Left ventricle myocardium inferior (tissue), 1 donor: Measurements from ENCODE around the gene CASS4. TPM values are rescaled to one million over a fixed set of nuclear protein-coding genes. Genes with fewer than 3 reads are reported as not detected.

Experiments used
- DNase-seq: peaks from one replicate; pipeline ENCODE4 v3.0.0-alpha.2; 2020
- H3K27ac ChIP-seq: fragments of 200-600 bp; replicated peaks from 2 replicates; pipeline ENCODE4 v1.8.0; 2021
- H3K27me3 ChIP-seq: fragments of 200-600 bp; 2 replicates; pipeline ENCODE4 v1.8.0; 2021; ENCODE audit warnings: low read depth
- H3K36me3 ChIP-seq: fragments of 200-600 bp; 2 replicates; pipeline ENCODE4 v1.8.0; 2021
- H3K4me1 ChIP-seq: fragments of 200-600 bp; 2 replicates; pipeline ENCODE4 v1.8.0; 2021
- H3K4me3 ChIP-seq: fragments of 200-600 bp; 2 replicates; pipeline ENCODE4 v1.8.0; 2021; ENCODE audit warnings: mild to moderate bottlenecking, moderate library complexity
- H3K9me3 ChIP-seq: fragments of 200-600 bp; replicated peaks from 2 replicates; pipeline ENCODE4 v1.8.0; 2021
- intact Hi-C: fragments of 100-400 bp; cut with micrococcal nuclease; formaldehyde crosslinking; loops from one replicate; pipeline ENCODE4 v1.11.0; 2022
- total RNA-seq: library from RNA; stranded (reverse); fragmentation: NEBNext Ultra II Directional; extraction: Animal tissue kit (Norgen Biotek cat#: 25700); gene quantifications from one replicate; pipeline ENCODE4 v1.2.1, GENCODE V29; 2021
- TF ChIP-seq, protein P1 (sequence below): fragments of 200-600 bp; IDR thresholded peaks from 2 replicates; pipeline ENCODE4 v1.8.0; 2021; ENCODE audit warnings: antibody characterized with exemption, mild to moderate bottlenecking, borderline replicate concordance
- donor health status: DM: no; HTN: yes; CAD: no; lungs with severe emphysema.

The CASS4 gene
- total RNA-seq, 1 donor from 2014 or later: 0.47 TPM

DNA sequence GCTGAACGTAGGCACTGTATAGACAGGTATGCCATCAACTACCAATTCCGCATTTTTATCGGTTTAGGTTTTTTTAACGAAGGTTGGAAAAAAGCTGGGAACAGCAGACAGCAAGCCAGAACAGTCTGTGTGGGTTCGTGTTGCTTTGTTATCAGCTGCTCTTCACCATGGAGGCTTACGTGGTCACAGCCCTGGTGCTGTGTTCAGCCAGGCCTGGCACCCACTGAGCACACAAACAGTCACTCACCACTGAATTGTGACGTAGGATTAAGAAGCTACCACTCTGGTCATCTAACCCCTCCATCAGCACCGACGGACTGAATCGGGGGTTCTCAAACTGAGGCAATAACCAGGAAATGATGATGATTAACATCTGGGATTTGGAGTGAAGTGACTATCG, 40.1 kb upstream of the CASS4 start:
- H3K4me3 ChIP-seq: no peak overlapping the region
- H3K36me3 ChIP-seq: peaks cover 33% of the 10 kb centered on the region
- DNase-seq: no peak
- H3K9me3 ChIP-seq: no peaks in the 10 kb centered on the region
- H3K27ac ChIP-seq: no peak overlapping the region
- TF ChIP-seq, protein P1, sequence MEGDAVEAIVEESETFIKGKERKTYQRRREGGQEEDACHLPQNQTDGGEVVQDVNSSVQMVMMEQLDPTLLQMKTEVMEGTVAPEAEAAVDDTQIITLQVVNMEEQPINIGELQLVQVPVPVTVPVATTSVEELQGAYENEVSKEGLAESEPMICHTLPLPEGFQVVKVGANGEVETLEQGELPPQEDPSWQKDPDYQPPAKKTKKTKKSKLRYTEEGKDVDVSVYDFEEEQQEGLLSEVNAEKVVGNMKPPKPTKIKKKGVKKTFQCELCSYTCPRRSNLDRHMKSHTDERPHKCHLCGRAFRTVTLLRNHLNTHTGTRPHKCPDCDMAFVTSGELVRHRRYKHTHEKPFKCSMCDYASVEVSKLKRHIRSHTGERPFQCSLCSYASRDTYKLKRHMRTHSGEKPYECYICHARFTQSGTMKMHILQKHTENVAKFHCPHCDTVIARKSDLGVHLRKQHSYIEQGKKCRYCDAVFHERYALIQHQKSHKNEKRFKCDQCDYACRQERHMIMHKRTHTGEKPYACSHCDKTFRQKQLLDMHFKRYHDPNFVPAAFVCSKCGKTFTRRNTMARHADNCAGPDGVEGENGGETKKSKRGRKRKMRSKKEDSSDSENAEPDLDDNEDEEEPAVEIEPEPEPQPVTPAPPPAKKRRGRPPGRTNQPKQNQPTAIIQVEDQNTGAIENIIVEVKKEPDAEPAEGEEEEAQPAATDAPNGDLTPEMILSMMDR: no peak
- H3K27me3 ChIP-seq: no peaks in the 10 kb centered on the region
- intact Hi-C loops: no loop called here
- H3K4me1 ChIP-seq: peaks cover 5% of the 10 kb centered on the region

DNA sequence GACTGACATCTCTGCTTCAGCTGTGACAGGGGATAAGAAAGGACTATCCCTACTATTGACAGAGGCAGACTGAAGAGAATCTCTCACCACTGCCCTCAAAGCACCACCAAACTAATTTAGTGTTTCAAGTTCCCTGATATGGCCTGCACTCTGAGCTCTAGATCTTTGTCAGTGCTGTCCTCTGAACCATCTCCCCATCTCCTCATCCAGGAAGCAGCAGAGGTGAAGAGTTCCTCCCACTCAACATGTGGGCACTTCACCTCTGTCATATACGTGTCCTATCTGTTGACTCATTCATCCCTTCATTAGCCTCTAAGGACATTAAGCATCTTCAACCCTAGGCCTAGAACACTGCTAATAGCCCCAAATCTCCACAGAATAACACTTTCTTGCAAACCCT, 39.2 kb upstream of the CASS4 start:
- TF ChIP-seq, protein P1: no peak
- intact Hi-C loops: no loop called here
- no peaks in the 10 kb centered on the region for H3K27me3 ChIP-seq
- DNase-seq: no peak
- no peak overlapping the region for H3K4me3 ChIP-seq
- no peak overlapping the region for H3K27ac ChIP-seq
- no peaks in the 10 kb centered on the region for H3K9me3 ChIP-seq
- H3K36me3 ChIP-seq: peaks cover 25% of the 10 kb centered on the region
- peaks cover 5% of the 10 kb centered on the region for H3K4me1 ChIP-seq

DNA sequence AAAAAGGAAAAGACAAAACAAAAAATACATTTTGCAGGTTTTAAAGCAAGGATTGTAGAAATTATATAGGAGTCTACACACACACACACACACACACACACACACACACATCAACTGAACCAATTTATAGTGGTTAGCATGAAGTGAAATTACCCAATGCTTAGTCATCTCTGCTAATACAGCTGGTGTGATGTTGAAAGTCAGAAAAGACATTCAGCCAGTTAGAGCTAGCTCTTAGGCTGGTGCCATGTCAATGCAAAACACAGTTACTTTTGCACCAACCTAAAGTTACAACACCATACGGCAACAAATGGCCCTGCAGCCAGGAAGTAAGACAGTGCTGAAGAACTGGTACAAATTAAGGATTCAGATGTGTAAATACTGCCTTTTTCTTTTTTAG, 38.1 kb upstream of the CASS4 start:
- Histone ChIP-seq H3K27me3 (no peaks in the 10 kb centered on the region), H3K27ac (no peak overlapping the region), H3K9me3 (no peaks in the 10 kb centered on the region), H3K4me1 (no peaks in the 10 kb centered on the region), H3K36me3 (peaks cover 14% of the 10 kb centered on the region), H3K4me3 (no peak overlapping the region)
- intact Hi-C loops: no loop called here
- TF ChIP-seq, protein P1: no peak
- DNase-seq: no peak

DNA sequence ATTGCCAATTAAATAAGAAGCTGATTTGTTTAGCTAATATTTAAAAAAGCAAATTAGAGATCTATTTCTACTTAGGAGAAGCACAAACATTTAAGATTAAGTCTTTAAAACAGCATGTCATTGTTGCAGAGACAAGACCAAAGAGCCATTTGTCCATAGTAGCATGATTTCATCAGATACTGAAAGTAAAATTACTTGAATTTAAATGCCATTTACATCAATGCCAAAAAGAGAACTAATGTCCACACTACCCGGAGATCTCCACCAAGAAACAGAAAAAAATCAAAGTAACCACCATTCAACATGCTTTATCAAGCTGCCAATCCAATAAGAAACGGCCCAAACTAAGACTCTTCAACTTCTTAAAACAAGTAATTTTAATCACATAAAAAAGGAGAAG, 35.7 kb upstream of the CASS4 start:
- no peak overlapping the region for H3K4me3 ChIP-seq
- intact Hi-C loops: no loop called here
- H3K9me3 ChIP-seq: no peaks in the 10 kb centered on the region
- no peak overlapping the region for H3K27ac ChIP-seq
- TF ChIP-seq, protein P1: no peak
- no peaks in the 10 kb centered on the region for H3K36me3 ChIP-seq
- H3K4me1 ChIP-seq: peaks cover 5% of the 10 kb centered on the region
- DNase-seq: no peak
- H3K27me3 ChIP-seq: no peaks in the 10 kb centered on the region

DNA sequence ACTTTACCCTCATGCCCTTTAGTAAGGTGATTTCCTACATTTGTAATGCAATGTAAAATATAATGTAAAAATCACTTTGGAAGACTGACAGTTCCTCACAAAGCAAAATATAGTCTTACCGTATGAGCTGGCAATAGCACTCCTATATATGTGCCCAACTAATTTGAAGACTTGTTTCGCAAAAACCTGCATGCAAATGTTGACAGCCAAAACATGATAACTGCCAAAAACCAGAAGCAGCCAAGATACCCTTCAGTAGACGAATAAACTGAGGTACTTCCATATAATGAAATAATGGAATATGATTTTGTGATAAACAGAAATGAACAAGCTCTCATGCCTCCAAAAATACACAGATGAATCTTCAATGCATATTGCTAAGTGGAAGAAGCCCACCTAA, 33.7 kb upstream of the CASS4 start:
- peaks cover 11% of the 10 kb centered on the region for H3K4me1 ChIP-seq
- H3K36me3 ChIP-seq: no peaks in the 10 kb centered on the region
- no peaks in the 10 kb centered on the region for H3K9me3 ChIP-seq
- intact Hi-C loops: no loop called here
- H3K27ac ChIP-seq: no peak overlapping the region
- H3K4me3 ChIP-seq: no peak overlapping the region
- no peak for DNase-seq
- H3K27me3 ChIP-seq: no peaks in the 10 kb centered on the region
- TF ChIP-seq, protein P1: no peak

DNA sequence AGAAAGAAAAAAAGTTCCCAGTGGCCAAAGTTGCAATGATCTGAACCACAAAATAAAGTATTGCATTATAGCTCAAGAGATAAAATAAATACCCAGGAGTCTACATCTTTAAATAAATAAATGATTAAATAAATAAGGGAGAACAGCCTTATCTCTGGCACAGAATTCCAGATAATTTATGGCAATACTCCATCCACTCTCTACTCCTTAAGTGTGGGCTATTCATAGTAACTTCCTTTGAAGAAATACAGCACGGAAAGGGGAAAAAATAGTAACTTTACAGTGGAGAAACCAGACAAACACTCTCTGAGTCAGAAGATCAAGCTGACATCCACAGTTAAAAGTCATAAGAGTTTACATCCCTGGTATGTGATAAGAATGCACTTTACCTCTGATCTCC, 31.7 kb upstream of the CASS4 start:
- Histone ChIP-seq H3K4me3 (no peak overlapping the region), H3K27me3 (no peaks in the 10 kb centered on the region), H3K36me3 (no peaks in the 10 kb centered on the region), H3K4me1 (peaks cover 11% of the 10 kb centered on the region), H3K9me3 (no peaks in the 10 kb centered on the region), H3K27ac (no peak overlapping the region)
- DNase-seq: no peak
- TF ChIP-seq, protein P1: no peak
- intact Hi-C loops: no loop called here
